IMR-90 (cell line): Measurements from ENCODE around the gene TAF4. TPM values are rescaled to one million over a fixed set of nuclear protein-coding genes. Genes with fewer than 3 reads are reported as not detected.

Experiments
- ATAC-seq: fragments of 200-7000 bp; cut with Tn5 transposase; 2 replicates; pipeline ENCODE4 v1.9.1; 2020; ENCODE audit warnings: low read depth, mild to moderate bottlenecking, moderate library complexity
- BruUV-seq: library from RNA; stranded (reverse); fragments of 400-500 nt; replicated peaks from 2 replicates; lab custom pipeline; 2021; lab: Mats Ljungman, UMichigan
- CTCF ChIA-PET: fragments of 300-600 bp; formaldehyde crosslinking; extraction: SDS; loops from one replicate; lab custom pipeline; 2021; ENCODE audit warnings: antibody characterized with exemption; lab: Yijun Ruan, JAX
- POLR2A ChIA-PET: fragments of 300-600 bp; sonication (Branson Sonifier 250); formaldehyde crosslinking; loops from one replicate; lab custom pipeline; 2022; ENCODE audit warnings: antibody characterized with exemption; ENCODE audit not compliant: unreplicated experiment; lab: Charles Lee
- DNase-seq: peaks from one replicate; pipeline ENCODE4 v3.0.0; 2013
- H2AFZ ChIP-seq: replicated peaks from 2 replicates; pipeline ENCODE3; 2013; ENCODE audit warnings: low read length, mild to moderate bottlenecking; ENCODE audit not compliant: poor library complexity
- H2AK5ac ChIP-seq: 2 replicates; pipeline ENCODE4 v1.6.1; 2013; ENCODE audit warnings: low read depth, low read length, inconsistent platforms
- H2AK9ac ChIP-seq: replicated peaks from 2 replicates; pipeline ENCODE3; 2013; ENCODE audit warnings: mild to moderate bottlenecking, low read depth, low read length, moderate library complexity; ENCODE audit not compliant: poor library complexity
- H2BK120ac ChIP-seq: 2 replicates; pipeline ENCODE4 v1.6.1; 2013; ENCODE audit warnings: low read depth, low read length, inconsistent platforms
- H2BK15ac ChIP-seq: 3 replicates; pipeline ENCODE4 v1.6.1; 2013; ENCODE audit warnings: low read depth, low read length, inconsistent platforms
- H2BK20ac ChIP-seq: 2 replicates; pipeline ENCODE4 v1.6.1; 2013; ENCODE audit warnings: low read depth, mild to moderate bottlenecking, inconsistent platforms, low read length, moderate library complexity
- H2BK5ac ChIP-seq: 2 replicates; pipeline ENCODE4 v1.6.1; 2013; ENCODE audit warnings: mild to moderate bottlenecking, low read depth, low read length, inconsistent platforms; ENCODE audit not compliant: poor library complexity, severe bottlenecking
- H3K14ac ChIP-seq: replicated peaks from 2 replicates; pipeline ENCODE4 v1.6.1; 2013; ENCODE audit warnings: low read depth, low read length, inconsistent platforms
- H3K18ac ChIP-seq: 2 replicates; pipeline ENCODE4 v1.6.1; 2013; ENCODE audit warnings: low read depth, low read length, control low read depth
- H3K23ac ChIP-seq: 2 replicates; pipeline ENCODE4 v1.6.1; 2013; ENCODE audit warnings: low read depth, low read length, inconsistent platforms
- H3K27ac ChIP-seq: 2 replicates; pipeline ENCODE4 v1.5.1; 2013; ENCODE audit warnings: mild to moderate bottlenecking, control low read depth, low read length; ENCODE audit not compliant: insufficient read depth
- H3K27me3 ChIP-seq: 2 replicates; pipeline ENCODE4 v1.6.1; 2013; ENCODE audit warnings: low read length; ENCODE audit not compliant: control insufficient read depth, insufficient read depth
- H3K36me3 ChIP-seq: 2 replicates; pipeline ENCODE4 v1.6.1; 2013; ENCODE audit warnings: low read length, mixed read lengths; ENCODE audit not compliant: control insufficient read depth, insufficient read depth
- H3K4ac ChIP-seq: 2 replicates; pipeline ENCODE4 v1.6.1; 2013; ENCODE audit warnings: low read depth, low read length, inconsistent platforms
- H3K4me1 ChIP-seq: 2 replicates; pipeline ENCODE4 v1.6.1; 2013; ENCODE audit warnings: low read length, mixed read lengths; ENCODE audit not compliant: control insufficient read depth, insufficient read depth
- H3K4me2 ChIP-seq: 2 replicates; pipeline ENCODE4 v1.6.1; 2013; ENCODE audit warnings: low read depth, mild to moderate bottlenecking, control low read depth, low read length, moderate library complexity
- H3K4me3 ChIP-seq: 2 replicates; pipeline ENCODE4 v1.5.1; 2013; ENCODE audit warnings: low read depth, mild to moderate bottlenecking, control low read depth, low read length, moderate library complexity; ENCODE audit not compliant: insufficient read depth
- H3K56ac ChIP-seq: 2 replicates; pipeline ENCODE4 v1.6.1; 2013; ENCODE audit warnings: low read length, inconsistent platforms; ENCODE audit not compliant: insufficient read depth; ENCODE audit errors: extremely low read depth
- H3K79me1 ChIP-seq, 2 experiments: 2 replicates each; pipeline ENCODE4 v1.6.1; 2013; ENCODE audit warnings: low read length in 2 of 2, inconsistent platforms in 1 of 2, low read depth in 1 of 2
- H3K9ac ChIP-seq: 2 replicates; pipeline ENCODE4 v1.6.1; 2013; ENCODE audit warnings: low read depth, low read length, control low read depth
- H3K9me1 ChIP-seq: 2 replicates; pipeline ENCODE4 v1.6.1; 2013; ENCODE audit warnings: low read length, inconsistent platforms; ENCODE audit not compliant: insufficient read depth
- H3K9me3 ChIP-seq: 2 replicates; pipeline ENCODE4 v1.6.1; 2013; ENCODE audit warnings: low read length; ENCODE audit not compliant: control insufficient read depth, insufficient read depth
- H4K20me1 ChIP-seq: 2 replicates; pipeline ENCODE4 v1.6.1; 2013; ENCODE audit warnings: low read length, inconsistent platforms; ENCODE audit not compliant: insufficient read depth
- H4K5ac ChIP-seq: 2 replicates; pipeline ENCODE4 v1.6.1; 2013; ENCODE audit warnings: mild to moderate bottlenecking, low read depth, low read length, control low read depth
- H4K8ac ChIP-seq, 2 experiments: 2 replicates each; pipeline ENCODE4 v1.6.1; 2013; ENCODE audit warnings: low read depth in 2 of 2, low read length in 2 of 2, control low read depth in 1 of 2, inconsistent platforms in 1 of 2
- H4K91ac ChIP-seq: 2 replicates; pipeline ENCODE4 v1.6.1; 2013; ENCODE audit warnings: low read depth, low read length, inconsistent platforms; ENCODE audit not compliant: insufficient read depth
- CHD1 ChIP-seq: IDR thresholded peaks from 2 replicates; pipeline ENCODE4 v1.6.1; 2012; ENCODE audit warnings: low read depth, low read length, improper control_type of control experiment
- FOS ChIP-seq: fragments of 150-350 bp; IDR thresholded peaks from 2 replicates; pipeline ENCODE4 v1.6.1; 2016; ENCODE audit warnings: low read depth, low read length
- MXI1 ChIP-seq: IDR thresholded peaks from 2 replicates; pipeline ENCODE4 v1.6.1; 2012; ENCODE audit warnings: low read depth, mild to moderate bottlenecking, low read length, moderate library complexity, borderline replicate concordance
- POLR2A ChIP-seq: IDR thresholded peaks from 2 replicates; pipeline ENCODE4 v1.6.1; 2012; ENCODE audit warnings: mild to moderate bottlenecking, low read depth, low read length
- RAD21 ChIP-seq: IDR thresholded peaks from 2 replicates; pipeline ENCODE4 v1.6.1; 2012; ENCODE audit warnings: low read length, improper control_type of control experiment
- RCOR1 ChIP-seq: IDR thresholded peaks from 2 replicates; pipeline ENCODE4 v1.6.1; 2012; ENCODE audit warnings: mild to moderate bottlenecking, low read length, improper control_type of control experiment; ENCODE audit not compliant: insufficient replicate concordance
- RFX5 ChIP-seq: IDR thresholded peaks from 2 replicates; pipeline ENCODE4 v1.8.0; 2012; ENCODE audit warnings: low read depth, mild to moderate bottlenecking, low read length, moderate library complexity
- WGBS, 2 experiments: methylation state at CpG; one replicate each; pipeline versions ENCODE4 v1.1.5 to v1.1.7; 2013; ENCODE audit warnings: missing lambda C conversion rate in 2 of 2; ENCODE audit not compliant: insufficient read length in 1 of 2; ENCODE audit errors: extremely low coverage in 2 of 2; 5-methylcytosine and 5-hydroxymethylcytosine counted together
- dilution Hi-C: fragments of 300-500 bp; cut with HindIII; formaldehyde crosslinking; loops from one replicate; pipeline ENCODE4 v1.14.3; 2018; ENCODE audit warnings: low sequenced_read_pairs; ENCODE audit not compliant: unreplicated experiment
- in situ Hi-C: fragments of 300-500 bp; cut with MboI; formaldehyde crosslinking; loops from 3 replicates; pipeline ENCODE4 v1.14.3; 2019; ENCODE audit warnings: low sequenced_read_pairs, inconsistent platforms, mixed read lengths
- intact Hi-C: fragments of 100-400 bp; cut with micrococcal nuclease; formaldehyde crosslinking; loops from 2 replicates; pipeline ENCODE4 v1.10.0; 2022
- polyA plus RNA-seq, 3 experiments: library from polyadenylated mRNA; depleted of rRNA; stranded (reverse); fragments of >200 nt; gene quantifications; 2 replicates each; pipeline ENCODE4 v1.2.3, GENCODE V29; 2012; ENCODE audit warnings: low replicate concordance in 1 of 3
- total RNA-seq: library from RNA; depleted of rRNA; stranded (reverse); fragments of >200 nt; gene quantifications from 2 replicates; pipeline ENCODE4 v1.2.3, GENCODE V29; 2012
- TF ChIP-seq, protein P1 (sequence below): fragments of 150-350 bp; IDR thresholded peaks from 2 replicates; pipeline ENCODE4 v1.6.1; 2016; ENCODE audit warnings: low read depth, mild to moderate bottlenecking, low read length, moderate library complexity, borderline replicate concordance

Gene TAF4
- total and polyA plus RNA-seq, 2 of the 4 experiments (the other 2 are of a cell fraction) = 1.4 to 5.1 TPM

DNA sequence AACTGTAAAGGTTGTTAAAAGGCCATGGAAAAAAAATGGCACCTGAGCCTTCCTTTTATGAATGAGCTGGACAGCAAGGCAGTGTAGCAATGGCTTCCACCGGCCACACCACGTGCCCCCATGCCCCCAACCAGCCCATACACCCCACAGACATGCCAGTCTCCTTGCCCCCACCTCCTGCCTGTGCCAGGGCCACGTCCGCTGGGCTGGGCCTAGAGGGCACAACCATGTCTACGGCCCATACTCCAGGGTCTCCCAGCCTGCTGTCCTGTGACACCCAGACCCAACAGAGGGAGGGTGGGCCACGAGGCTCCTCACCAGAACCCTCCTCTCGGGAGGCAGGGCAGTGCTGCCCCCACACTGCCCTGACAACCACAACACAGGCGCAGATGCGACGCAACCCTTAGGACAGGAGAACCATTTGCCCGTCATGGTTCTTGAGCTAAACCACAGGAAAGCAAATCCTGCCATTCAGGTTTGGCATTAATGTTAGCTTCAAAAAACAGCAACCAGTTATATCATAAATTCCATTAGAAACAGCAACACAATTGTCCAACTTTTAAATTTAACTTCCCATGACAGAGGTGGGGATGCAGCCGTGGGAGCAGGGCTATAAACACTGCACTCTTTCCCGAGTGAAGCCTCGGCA lies 50.7 kb downstream of the TAF4 start:
- CTCF ChIA-PET = no interaction called here
- Histone ChIP-seq H4K91ac (no peak overlapping the region), H2BK15ac (no peak overlapping the region), H3K27me3 (no peaks in the 10 kb centered on the region), H2BK20ac (no peak overlapping the region), H3K14ac (no peak overlapping the region), H2BK120ac (no peak overlapping the region), H4K8ac (no peak overlapping the region), H2AFZ (no peak overlapping the region), H2AK9ac (no peak overlapping the region), H3K18ac (no peak overlapping the region), H4K5ac (no peak overlapping the region), H3K56ac (no peak overlapping the region), H3K4me1 (peaks cover 2% of the 10 kb centered on the region; the same call in 1 of the 2 replicates), H2AK5ac (no peak overlapping the region), H3K36me3 (peaks cover 16% of the 10 kb centered on the region), H3K9me1 (peaks cover 9% of the 10 kb centered on the region; the same call in 1 of the 2 replicates), H3K9me3 (no peaks in the 10 kb centered on the region), H3K4ac (no peak overlapping the region), H3K9ac (no peak overlapping the region), H3K23ac (no peak overlapping the region), H3K79me1 (peaks cover 14 to 56% of the 10 kb centered on the region in 2 experiments), H3K4me3 (no peak overlapping the region), H3K4me2 (no peak overlapping the region), H3K27ac (no peak overlapping the region), H2BK5ac (no peak overlapping the region), H4K20me1 (peaks cover 49% of the 10 kb centered on the region)
- in situ Hi-C loops = loop anchor here (25.0 kb wide), 1 partner anchor 372 kb away; the partner anchor contains the start of gene RPS21
- ATAC-seq (no peak), DNase-seq (no peak)
- TF ChIP-seq FOS = no peak
- TF ChIP-seq RCOR1 = no peak
- TF ChIP-seq RAD21 = no peak
- TF ChIP-seq POLR2A = no peak
- TF ChIP-seq, protein P1, sequence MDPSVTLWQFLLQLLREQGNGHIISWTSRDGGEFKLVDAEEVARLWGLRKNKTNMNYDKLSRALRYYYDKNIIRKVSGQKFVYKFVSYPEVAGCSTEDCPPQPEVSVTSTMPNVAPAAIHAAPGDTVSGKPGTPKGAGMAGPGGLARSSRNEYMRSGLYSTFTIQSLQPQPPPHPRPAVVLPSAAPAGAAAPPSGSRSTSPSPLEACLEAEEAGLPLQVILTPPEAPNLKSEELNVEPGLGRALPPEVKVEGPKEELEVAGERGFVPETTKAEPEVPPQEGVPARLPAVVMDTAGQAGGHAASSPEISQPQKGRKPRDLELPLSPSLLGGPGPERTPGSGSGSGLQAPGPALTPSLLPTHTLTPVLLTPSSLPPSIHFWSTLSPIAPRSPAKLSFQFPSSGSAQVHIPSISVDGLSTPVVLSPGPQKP = no peak
- no peak for TF ChIP-seq MXI1
- no peak for TF ChIP-seq CHD1
- TF ChIP-seq RFX5 = no peak
- WGBS, 2 experiments = 85% methylated on average over 6 of the region's 14 CpGs; no CpG with 5 or more reads in 1 of the 2 experiments
- POLR2A ChIA-PET = no interaction called here
- intact Hi-C loops = loop anchor here (5.0 to 10.0 kb wide), 2 partner anchors 242 to 370 kb away; partner anchors contain the start of gene RPS21
- no TSS peak for BruUV-seq
- dilution Hi-C loops = no loop called here
